Keratinocyte (primary cell): Measurements from ENCODE around the gene MYCL. TPM values are rescaled to one million over a fixed set of nuclear protein-coding genes. Genes with fewer than 3 reads are reported as not detected.

Experiments
- DNase-seq: peaks from one replicate; pipeline ENCODE4 v3.0.0-alpha.2; 2011; ENCODE audit warnings: low read depth, missing footprints, low spot score
- FAIRE-seq: peaks from 2 replicates; lab custom pipeline; 2011; peaks lifted over from hg19 to GRCh38; lab: Jason Lieb, UNC
- H2AFZ ChIP-seq: 2 replicates; pipeline ENCODE4 v1.6.0; 2012; ENCODE audit warnings: low read length, control low read depth, inconsistent platforms; ENCODE audit not compliant: control insufficient read depth
- H3K27ac ChIP-seq: 2 replicates; pipeline ENCODE4 v1.5.1; 2011; ENCODE audit warnings: low read length; ENCODE audit not compliant: control insufficient read depth, insufficient read depth
- H3K27me3 ChIP-seq: 3 replicates; pipeline ENCODE4 v1.6.0; 2011; ENCODE audit warnings: low read length; ENCODE audit not compliant: control insufficient read depth, insufficient read depth; ENCODE audit errors: extremely low read depth
- H3K36me3 ChIP-seq, 2 experiments: 2 replicates in 1 of 2; 3 replicates in 1 of 2; pipeline ENCODE4 v1.5.1; 2011; ENCODE audit warnings: low read length in 2 of 2, mild to moderate bottlenecking in 1 of 2; ENCODE audit not compliant: control insufficient read depth in 2 of 2, insufficient read depth in 2 of 2; ENCODE audit errors: extremely low read depth in 1 of 2
- H3K4me1 ChIP-seq: 3 replicates; pipeline ENCODE4 v1.5.1; 2011; ENCODE audit warnings: low read length; ENCODE audit not compliant: control insufficient read depth, insufficient read depth; ENCODE audit errors: extremely low read depth
- H3K4me2 ChIP-seq: 3 replicates; pipeline ENCODE4 v1.6.0; 2011; ENCODE audit warnings: low read depth, low read length; ENCODE audit not compliant: control insufficient read depth, insufficient read depth; ENCODE audit errors: extremely low read depth
- H3K4me3 ChIP-seq, 3 experiments: fragments of 200-600 bp in 1 of 3; sonication (generic) in 1 of 3; 2 replicates in 2 of 3; 3 replicates in 1 of 3; pipeline ENCODE4 v1.5.1; 2011 to 2016; ENCODE audit warnings: low read length in 3 of 3, mild to moderate bottlenecking in 3 of 3, control low read depth in 2 of 3, inconsistent platforms in 1 of 3, low read depth in 1 of 3, mixed read lengths in 1 of 3, mixed run types in 1 of 3, moderate library complexity in 1 of 3; ENCODE audit not compliant: control insufficient read depth in 2 of 3, insufficient read depth in 2 of 3; ENCODE audit errors: extremely low read depth in 1 of 3
- H3K79me2 ChIP-seq: 2 replicates; pipeline ENCODE4 v1.6.0; 2012; ENCODE audit warnings: low read length; ENCODE audit not compliant: control insufficient read depth, insufficient read depth
- H3K9ac ChIP-seq: 3 replicates; pipeline ENCODE4 v1.6.0; 2011; ENCODE audit warnings: low read length; ENCODE audit not compliant: control insufficient read depth, insufficient read depth; ENCODE audit errors: extremely low read depth
- H3K9me1 ChIP-seq: 3 replicates; pipeline ENCODE4 v1.6.0; 2011; ENCODE audit warnings: low read length; ENCODE audit not compliant: control insufficient read depth, insufficient read depth; ENCODE audit errors: extremely low read depth
- H3K9me3 ChIP-seq: 2 replicates; pipeline ENCODE4 v1.5.1; 2012; ENCODE audit warnings: low read depth, low read length; ENCODE audit not compliant: control insufficient read depth
- H4K20me1 ChIP-seq: 3 replicates; pipeline ENCODE4 v1.6.0; 2011; ENCODE audit warnings: low read length; ENCODE audit not compliant: control insufficient read depth, insufficient read depth; ENCODE audit errors: extremely low read depth
- EZH2 ChIP-seq: IDR thresholded peaks from one replicate; pipeline ENCODE4 v1.6.1; 2012; ENCODE audit warnings: inconsistent platforms, mild to moderate bottlenecking, low read length, moderate library complexity
- dilution Hi-C: fragments of 300-500 bp; cut with MboI; formaldehyde crosslinking; loops from one replicate; pipeline ENCODE4 v1.7.0; 2020; ENCODE audit warnings: low sequenced_read_pairs; ENCODE audit not compliant: extremely low pct_ligation_motif_present
- polyA plus RNA-seq, 5 experiments: library from polyadenylated mRNA; depleted of rRNA in 3 of 5; stranded (reverse) in 3 of 5; stranded (forward) in 1 of 5; unstranded in 1 of 5; fragments of >200 nt; gene quantifications; 1 replicate in 1 of 5; 2 replicates in 3 of 5; 3 replicates in 1 of 5; pipeline versions ENCODE4 v1.2.1 to v1.2.3, GENCODE V29; 2011 to 2012; ENCODE audit warnings: missing spikeins in 2 of 5, low read depth in 1 of 5, low replicate concordance in 1 of 5
- small RNA-seq, 3 experiments: library from RNA; depleted of rRNA; stranded (forward); fragments of <200 nt; gene quantifications; one replicate each; pipeline ENCODE3, GENCODE V24; 2012; ENCODE audit warnings: low read depth in 3 of 3, low replicate concordance in 1 of 3; ENCODE audit not compliant: insufficient read length in 3 of 3
- TF ChIP-seq, protein P1 (sequence below), 3 experiments: IDR thresholded peaks in 1 of 3; conservative IDR thresholded peaks in 1 of 3; optimal IDR thresholded peaks in 1 of 3; 2 replicates in 2 of 3; 3 replicates in 1 of 3; pipeline versions ENCODE3 to v1.5.1; 2011; ENCODE audit warnings: low read length in 3 of 3, mild to moderate bottlenecking in 3 of 3, moderate library complexity in 2 of 3, control low read depth in 1 of 3, inconsistent platforms in 1 of 3; ENCODE audit not compliant: insufficient read depth in 2 of 3; ENCODE audit errors: extremely low read depth in 1 of 3

MYCL gene
- polyA plus RNA-seq, 1 donor (not counting 4 experiments of a cell fraction or from before 2014, with no cell fraction given) = 5.4 TPM

DNA sequence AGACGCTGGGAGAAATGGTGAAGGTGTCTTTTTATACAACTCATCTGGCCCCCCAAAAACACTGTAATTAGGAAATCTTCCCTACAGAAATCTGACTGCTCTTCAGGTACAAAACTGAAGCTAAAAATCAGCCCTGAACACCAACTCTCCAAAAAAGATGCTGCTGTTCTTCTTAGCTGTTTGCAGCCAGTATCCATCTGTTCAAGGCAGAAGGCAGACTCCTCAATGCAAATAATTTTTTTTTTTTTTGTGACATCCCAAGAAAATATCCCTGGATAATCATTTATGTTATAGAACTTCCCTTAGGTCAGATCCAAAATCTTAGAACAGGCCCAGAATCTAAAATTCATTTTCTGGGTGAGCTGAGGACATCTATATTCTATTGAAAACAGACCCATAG lies 54.9 kb downstream of the MYCL start:
- Histone ChIP-seq H3K27me3 (no peaks in the 10 kb centered on the region), H4K20me1 (no peaks in the 10 kb centered on the region), H3K9ac (no peak overlapping the region), H3K27ac (no peak overlapping the region), H3K4me3 (no peak overlapping the region), H3K9me3 (no peaks in the 10 kb centered on the region), H3K4me1 (peaks cover 28% of the 10 kb centered on the region), H2AFZ (no peak overlapping the region), H3K4me2 (no peak overlapping the region), H3K9me1 (peaks cover 2% of the 10 kb centered on the region), H3K79me2 (peaks cover 11% of the 10 kb centered on the region), H3K36me3 (peaks cover 26 to 41% of the 10 kb centered on the region in 2 experiments)
- no peak for DNase-seq
- TF ChIP-seq, protein P1, sequence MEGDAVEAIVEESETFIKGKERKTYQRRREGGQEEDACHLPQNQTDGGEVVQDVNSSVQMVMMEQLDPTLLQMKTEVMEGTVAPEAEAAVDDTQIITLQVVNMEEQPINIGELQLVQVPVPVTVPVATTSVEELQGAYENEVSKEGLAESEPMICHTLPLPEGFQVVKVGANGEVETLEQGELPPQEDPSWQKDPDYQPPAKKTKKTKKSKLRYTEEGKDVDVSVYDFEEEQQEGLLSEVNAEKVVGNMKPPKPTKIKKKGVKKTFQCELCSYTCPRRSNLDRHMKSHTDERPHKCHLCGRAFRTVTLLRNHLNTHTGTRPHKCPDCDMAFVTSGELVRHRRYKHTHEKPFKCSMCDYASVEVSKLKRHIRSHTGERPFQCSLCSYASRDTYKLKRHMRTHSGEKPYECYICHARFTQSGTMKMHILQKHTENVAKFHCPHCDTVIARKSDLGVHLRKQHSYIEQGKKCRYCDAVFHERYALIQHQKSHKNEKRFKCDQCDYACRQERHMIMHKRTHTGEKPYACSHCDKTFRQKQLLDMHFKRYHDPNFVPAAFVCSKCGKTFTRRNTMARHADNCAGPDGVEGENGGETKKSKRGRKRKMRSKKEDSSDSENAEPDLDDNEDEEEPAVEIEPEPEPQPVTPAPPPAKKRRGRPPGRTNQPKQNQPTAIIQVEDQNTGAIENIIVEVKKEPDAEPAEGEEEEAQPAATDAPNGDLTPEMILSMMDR (optimal IDR thresholded peaks at IDR 0.05 in 1 of 3, IDR thresholded peaks at IDR 0.05 in 1 of 3, conservative IDR thresholded peaks at IDR 0.05 in 1 of 3; ENCODE audit: extremely low read depth in 1 of 3, insufficient read depth in 2 of 3, low read length in 3 of 3) = no peak
- TF ChIP-seq EZH2 = no peak
- dilution Hi-C loops = no loop called here
- no peak for FAIRE-seq

DNA sequence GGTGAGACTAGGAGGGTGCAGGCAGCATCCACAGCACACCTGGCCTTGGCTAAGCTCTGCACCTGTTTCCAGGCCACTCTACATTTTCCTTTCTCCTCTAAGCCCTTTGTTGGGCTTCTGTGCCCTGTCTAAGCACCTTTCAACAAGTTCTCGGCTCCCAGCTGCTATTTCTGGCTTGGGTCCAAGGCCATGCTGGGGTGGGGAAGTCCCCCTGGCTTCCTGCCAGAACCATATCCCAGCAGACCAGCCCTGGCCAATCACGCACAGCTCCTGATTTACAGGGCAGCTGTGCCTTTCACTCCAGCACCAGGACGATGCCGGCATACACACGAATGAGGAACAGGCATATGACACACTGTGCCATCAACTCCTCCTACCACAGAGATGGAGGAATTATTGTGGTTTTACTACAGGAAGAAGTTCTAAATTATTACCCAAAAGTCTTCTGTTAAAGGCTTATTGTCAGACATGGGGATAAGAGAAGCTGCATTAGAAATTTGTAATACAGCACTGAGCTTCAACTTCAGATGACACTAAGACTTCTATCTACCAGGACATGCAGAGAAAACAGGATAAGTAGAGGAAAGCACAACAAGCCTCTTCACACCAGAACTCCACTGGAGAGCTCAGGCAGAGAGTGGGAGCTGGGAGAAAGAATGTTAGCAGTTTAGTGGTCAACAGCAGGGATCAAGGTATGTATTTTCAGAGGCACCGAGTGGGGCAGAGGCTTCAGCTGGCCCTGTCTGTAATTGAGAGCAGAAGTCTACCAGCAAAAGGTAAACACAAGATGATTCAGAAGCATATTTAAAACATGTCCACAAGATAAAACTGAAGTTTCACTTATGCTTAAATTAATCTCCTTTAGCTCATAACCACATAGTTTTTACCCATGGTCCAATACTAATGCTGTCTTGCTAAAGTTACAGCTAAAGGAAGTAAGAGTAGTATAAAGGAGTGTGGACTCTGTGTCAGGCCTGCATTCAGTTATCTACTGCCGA lies 55.8 kb downstream of the MYCL start:
- Histone ChIP-seq H2AFZ (no peak overlapping the region), H3K4me3 (no peak overlapping the region), H3K4me1 (peaks cover 20% of the 10 kb centered on the region), H3K27me3 (no peaks in the 10 kb centered on the region), H4K20me1 (no peaks in the 10 kb centered on the region), H3K4me2 (no peak overlapping the region), H3K9me1 (peaks cover 2% of the 10 kb centered on the region), H3K9ac (peak overlapping the region; percentile 6), H3K36me3 (peaks cover 30 to 45% of the 10 kb centered on the region in 2 experiments), H3K79me2 (peaks cover 11% of the 10 kb centered on the region), H3K9me3 (no peaks in the 10 kb centered on the region), H3K27ac (peak overlapping the region; percentile 27)
- DNase-seq = peak; percentile 62
- peak; percentile 63 for FAIRE-seq
- dilution Hi-C loops = no loop called here
- TF ChIP-seq EZH2 = no peak
- TF ChIP-seq, protein P1 (optimal IDR thresholded peaks at IDR 0.05 in 1 of 3, IDR thresholded peaks at IDR 0.05 in 1 of 3, conservative IDR thresholded peaks at IDR 0.05 in 1 of 3; ENCODE audit: extremely low read depth in 1 of 3, insufficient read depth in 2 of 3, low read length in 3 of 3) = no peak

Small RNA genes within 50 kb of the gene (small RNA-seq; reads per million reads assigned to genes)
- 0 reads per million in 3 experiments for gene RF00019

Other genes starting within 250 kb of the MYCL start
- not detected in 3 replicates for gene NT5C1A, start 229.8 kb downstream of the MYCL start, polyA plus RNA-seq
- gene HPCAL4, start 210.5 kb downstream of the MYCL start, polyA plus RNA-seq = not detected in 3 replicates
- gene PPIE, start 163.0 kb downstream of the MYCL start, polyA plus RNA-seq = 60.6 to 66.4 TPM (median 60.6 TPM) in 3 replicates
- gene OXCT2, start 130.6 kb downstream of the MYCL start, polyA plus RNA-seq = 0.08 TPM in 1 of 3 replicates, not detected in the others
- gene BMP8B, start 113.1 kb downstream of the MYCL start, polyA plus RNA-seq = 0.03 to 0.04 TPM in 2 of 3 replicates, not detected in the other
- gene TRIT1, start 18.4 kb downstream of the MYCL start, polyA plus RNA-seq = 19.6 to 27.0 TPM (median 21.2 TPM) in 3 replicates
- 50.1 to 62.5 TPM (median 57.0 TPM) in 3 replicates for gene MFSD2A, start 53.2 kb upstream of the MYCL start, polyA plus RNA-seq
- 891 to 1,048 TPM (median 959 TPM) in 3 replicates for gene CAP1, start 138.8 kb upstream of the MYCL start, polyA plus RNA-seq
- gene PPT1, start 195.3 kb upstream of the MYCL start, polyA plus RNA-seq = 43.8 to 58.9 TPM (median 52.7 TPM) in 3 replicates